Femur (tissue), 1 donor: ENCODE results near the gene RAG2.

Experiments used
- DNase-seq: peaks from one replicate; pipeline ENCODE4 v3.0.0-alpha.2; 2017

RAG2 gene

DNA sequence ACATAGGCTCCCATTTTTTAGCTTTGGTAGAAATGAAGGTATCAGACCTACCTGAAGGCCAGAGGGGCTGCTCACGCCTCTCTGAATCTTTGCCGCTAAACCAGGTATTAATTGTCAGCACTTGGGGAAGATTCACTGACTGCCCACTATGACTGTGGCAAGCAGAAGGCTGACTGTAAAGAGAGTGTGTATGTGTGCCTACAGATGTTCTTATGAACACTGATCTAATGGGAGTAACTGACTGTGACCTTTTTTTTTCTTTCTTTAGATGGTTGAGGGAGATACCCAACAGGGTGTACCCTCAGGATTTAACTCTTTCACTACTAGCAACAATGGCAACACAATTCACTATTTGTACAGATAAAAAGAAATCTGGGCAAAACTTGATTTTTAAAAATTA lies at the start of gene RAG2:
TSS of gene RAG2 (minus strand) at position 186 of the 400 bp plus-strand sequence. CDS start 4,068 bp downstream, outside the sequence.
- no peak for DNase-seq

- DNase-seq = no peak
These were observed 40.5 kb upstream of the RAG2 start for GRCh38 chr11:36638556-36638955.

GRCh38 chr11:36635066-36635862 lies 37.2 kb upstream of the RAG2 start:
- no peak for DNase-seq

GRCh38 chr11:36631774-36632173 lies 33.7 kb upstream of the RAG2 start:
- DNase-seq = no peak

- DNase-seq = no peak
These were observed 30.8 kb upstream of the RAG2 start for GRCh38 chr11:36628765-36629244.

GRCh38 chr11:36628141-36628540 lies 30.1 kb upstream of the RAG2 start:
- DNase-seq = no peak

GRCh38 chr11:36627471-36627870 lies 29.4 kb upstream of the RAG2 start:
- DNase-seq = no peak

- no peak for DNase-seq
These were observed 29.0 kb upstream of the RAG2 start for GRCh38 chr11:36627006-36627405.

DNA sequence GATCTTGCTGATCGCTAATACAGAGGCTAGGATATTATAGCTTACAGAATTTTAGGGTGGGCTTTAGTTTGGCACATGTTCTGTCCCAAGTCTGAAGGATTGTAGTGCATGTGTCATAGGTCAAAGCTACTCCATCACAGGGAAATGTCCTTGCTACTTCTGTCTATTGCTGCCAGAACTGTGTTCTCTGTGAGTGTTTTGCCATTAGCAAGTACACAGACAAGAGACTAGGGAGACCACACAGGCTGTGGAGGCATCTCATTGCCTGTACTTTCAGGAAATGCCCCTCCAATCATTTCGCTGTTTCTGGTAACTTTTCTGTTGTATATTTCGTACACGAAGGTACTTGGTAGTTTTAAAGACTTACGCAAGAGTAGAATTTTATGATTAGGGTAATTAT lies 25.5 kb upstream of the RAG2 start:
- no peak for DNase-seq

- peak; percentile 23 for DNase-seq
These were observed 24.5 kb upstream of the RAG2 start for GRCh38 chr11:36622431-36623136.

DNA sequence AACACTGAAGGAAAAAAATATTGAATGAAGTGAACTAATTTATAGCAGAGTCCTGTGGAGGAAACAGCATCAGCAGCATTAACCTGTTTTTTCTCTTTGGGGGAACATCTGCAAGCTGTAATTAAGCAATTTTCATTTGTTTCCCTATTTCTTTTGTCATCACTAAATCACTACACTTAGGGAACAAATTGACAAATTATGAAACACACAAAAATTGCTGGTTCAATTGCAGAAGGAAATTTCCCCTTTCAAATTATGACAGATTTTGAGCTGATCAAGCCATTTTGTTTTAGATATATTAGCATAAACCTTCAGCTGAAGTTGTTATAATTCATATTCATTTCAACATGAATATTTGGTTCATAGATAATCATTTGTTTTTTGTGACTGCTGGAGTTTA lies 22.2 kb upstream of the RAG2 start:
- no peak for DNase-seq

- DNase-seq = peak; percentile 31
These were observed 21.5 kb upstream of the RAG2 start for GRCh38 chr11:36619502-36619901.

DNA sequence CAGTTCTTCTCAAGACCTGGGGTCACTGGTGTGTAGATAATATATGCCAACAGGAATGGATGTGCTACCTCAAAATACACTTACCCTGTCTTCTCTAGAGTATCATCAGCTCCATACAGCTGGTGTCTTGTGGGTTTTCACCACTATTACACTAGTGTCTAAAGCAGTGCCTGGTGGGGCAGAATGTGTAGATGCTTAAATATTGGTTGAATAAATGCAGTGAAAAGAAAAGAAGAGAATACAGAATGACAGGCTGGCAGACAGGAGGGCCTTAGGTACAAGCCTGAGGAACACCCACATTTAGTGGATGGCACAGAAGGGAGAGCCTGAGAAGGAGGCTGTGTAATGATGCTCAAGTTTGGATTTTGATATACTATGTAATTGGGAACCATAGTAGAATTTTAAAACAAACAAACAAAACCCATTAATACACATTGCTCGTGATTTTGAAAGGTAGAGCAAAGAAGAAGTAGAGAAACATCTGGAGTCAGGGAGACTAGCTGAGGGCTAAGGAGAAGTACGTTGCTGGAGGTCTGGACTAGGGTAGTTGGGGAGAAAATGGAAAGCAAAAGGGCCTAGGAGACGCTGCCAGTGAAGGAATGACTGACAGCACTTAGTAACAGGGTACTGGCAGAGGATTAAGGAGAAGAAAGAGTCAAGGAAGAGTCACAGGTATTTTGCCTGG lies 20.5 kb upstream of the RAG2 start:
- no peak for DNase-seq

- no peak for DNase-seq
These were observed 19.7 kb upstream of the RAG2 start for GRCh38 chr11:36617543-36618362.

- DNase-seq = no peak
These were observed 17.8 kb upstream of the RAG2 start for GRCh38 chr11:36615826-36616225.

GRCh38 chr11:36609383-36609782 lies 11.3 kb upstream of the RAG2 start:
- DNase-seq = no peak

DNA sequence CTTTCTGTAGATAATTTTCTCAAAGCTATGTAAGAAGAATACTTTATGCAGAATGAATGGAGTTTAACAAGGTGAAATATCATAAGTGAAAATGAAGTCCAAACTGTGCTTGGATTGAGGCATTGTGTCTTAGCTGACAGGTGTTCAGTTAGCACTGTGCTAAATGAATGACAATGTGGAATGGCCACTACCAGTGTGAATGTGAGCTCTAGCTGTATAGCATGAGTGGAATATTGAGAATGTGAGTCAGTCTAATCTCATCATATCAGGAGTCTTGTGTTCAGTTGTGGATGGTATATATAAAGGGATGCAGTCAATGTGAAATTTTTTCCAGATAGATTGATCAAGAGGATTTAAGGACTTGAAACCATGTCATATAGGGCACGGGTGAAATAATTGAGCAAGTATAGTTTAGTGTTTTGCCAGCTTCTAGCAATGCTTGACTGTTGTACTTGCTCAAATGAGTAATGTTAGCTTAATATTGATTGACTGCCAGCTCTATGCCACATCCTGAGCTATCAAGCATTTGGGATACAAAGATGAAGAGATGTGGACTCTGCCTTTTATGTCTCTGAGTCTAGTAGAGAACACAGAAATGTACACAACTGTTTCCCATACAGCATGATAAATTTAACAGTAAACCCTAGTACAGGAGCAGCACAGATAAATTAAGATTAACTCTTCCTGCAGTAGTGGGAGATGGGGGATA lies 10.6 kb upstream of the RAG2 start:
- DNase-seq = no peak

- no peak for DNase-seq
These were observed 7.5 kb upstream of the RAG2 start for GRCh38 chr11:36605221-36606216.

GRCh38 chr11:36602135-36602534 lies 4.1 kb upstream of the RAG2 start:
- no peak for DNase-seq

DNA sequence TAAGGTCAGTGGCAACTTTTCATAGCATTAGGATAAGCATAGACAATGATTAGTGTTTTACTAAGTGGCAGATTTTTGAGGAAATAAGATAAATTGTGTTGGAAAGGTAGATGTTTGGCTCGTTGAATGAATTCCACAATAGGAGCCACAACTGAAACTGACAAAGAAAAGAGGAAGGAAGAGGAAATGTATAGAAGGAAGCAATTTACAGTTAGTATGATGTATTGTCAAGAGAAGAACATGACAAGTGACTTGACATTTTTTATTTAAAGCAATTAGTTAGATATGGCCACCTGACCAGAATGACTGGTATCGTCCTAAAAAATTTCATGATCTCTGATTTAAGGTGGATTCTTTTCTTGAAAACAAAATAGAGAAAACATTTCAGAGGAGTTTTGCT lies 3.1 kb upstream of the RAG2 start:
- no peak for DNase-seq

DNA sequence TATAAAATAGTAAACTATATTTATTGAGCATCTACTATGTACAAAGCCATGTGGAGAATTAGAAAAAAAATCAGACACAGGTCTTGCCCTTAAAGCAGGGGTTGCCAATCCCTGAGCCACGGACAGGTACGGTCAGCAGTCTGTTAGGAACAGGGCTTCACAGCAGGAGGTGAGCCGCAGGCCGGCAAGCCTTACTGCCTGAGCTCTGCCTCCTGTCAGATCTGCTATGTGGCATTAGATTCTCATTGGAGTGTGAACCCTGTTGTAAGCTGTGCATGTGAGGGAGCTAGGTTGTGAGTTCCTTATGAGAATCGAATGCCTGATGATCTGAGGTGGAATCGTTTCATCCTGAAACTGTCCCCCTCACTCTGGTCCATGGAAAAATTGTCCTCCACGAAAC lies 2.1 kb upstream of the RAG2 start:
- DNase-seq = no peak
